GM21717 (cell line): ENCODE results near the gene CCDC134.

Source experiments
- ATAC-seq: cut with Tn5 transposase; IDR thresholded peaks from one replicate; pipeline ENCODE4 v1.9.1; 2021; ENCODE audit warnings: mild to moderate bottlenecking, moderate library complexity; ENCODE audit not compliant: unreplicated experiment

CCDC134 gene

DNA sequence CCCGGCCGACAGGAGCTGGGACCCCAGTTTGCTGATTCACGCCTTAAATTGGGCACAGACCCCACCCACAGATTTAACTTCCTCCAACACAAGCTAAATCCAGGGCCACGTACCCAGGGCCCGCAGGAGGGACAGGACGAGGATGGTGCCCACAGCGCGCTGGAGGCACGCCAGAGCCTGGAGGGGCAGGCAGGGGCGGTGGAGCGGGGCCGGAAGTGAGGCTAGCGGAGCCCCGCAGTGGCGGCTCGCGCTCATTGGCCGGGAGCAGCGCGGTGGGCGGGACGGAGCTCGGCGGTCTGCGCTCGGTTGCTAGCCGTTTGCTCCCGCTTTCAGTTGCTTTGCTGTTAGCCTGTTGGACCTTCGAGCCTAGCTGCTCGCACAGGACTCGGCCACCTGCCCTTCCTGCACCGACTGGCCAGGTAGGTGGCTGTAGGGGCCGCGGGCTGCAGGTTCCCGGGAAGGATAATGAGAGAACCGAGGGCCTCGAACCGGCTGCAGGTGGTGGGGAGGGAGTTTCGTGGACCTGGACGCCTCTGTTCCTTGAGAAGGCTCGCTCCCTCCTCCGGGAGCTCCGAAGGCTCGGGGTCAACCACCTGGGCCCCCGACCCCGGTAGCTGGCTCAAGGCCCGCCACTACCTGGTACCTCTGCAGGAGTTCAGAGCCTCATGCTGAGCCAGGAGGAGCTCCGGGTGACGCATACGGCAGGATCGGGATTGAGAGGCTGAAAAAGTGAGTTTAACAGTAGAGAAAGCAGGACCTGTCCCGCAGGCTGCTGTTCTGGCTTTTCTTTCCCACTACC lies at the start of gene CCDC134:
Gene CCDC134 (plus strand): TSS at position 332 of the 799 bp plus-strand sequence. CDS start 8,212 bp downstream, outside the sequence.
- ATAC-seq, result peak; percentile 85

- ATAC-seq, result peak; percentile 64
These were observed 48.2 kb upstream of the CCDC134 start for GRCh38 chr22:41752011-41752970.

DNA sequence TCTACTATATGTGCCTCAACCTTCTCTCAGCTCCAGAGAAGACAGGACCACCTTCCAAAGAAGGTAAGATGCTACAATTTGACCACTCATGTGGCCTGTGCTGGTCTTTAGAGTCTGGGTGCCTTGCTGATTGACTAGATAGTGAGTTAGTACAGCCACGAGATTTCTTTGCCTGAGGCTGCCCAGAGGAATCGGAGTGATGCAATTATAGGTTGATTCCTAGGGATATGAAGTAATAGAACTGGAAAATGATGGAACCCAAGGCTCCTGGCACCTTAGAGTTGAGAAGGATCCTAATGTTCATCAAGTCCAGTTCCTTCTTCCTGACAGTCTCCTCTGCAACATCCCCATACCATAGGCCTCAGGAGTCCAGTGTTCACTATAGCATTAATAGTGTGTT lies 46.5 kb upstream of the CCDC134 start:
- no peak for ATAC-seq

GRCh38 chr22:41757502-41757901 lies 43.0 kb upstream of the CCDC134 start:
- no peak for ATAC-seq

GRCh38 chr22:41758231-41758630 lies 42.2 kb upstream of the CCDC134 start:
- ATAC-seq, result no peak

GRCh38 chr22:41762980-41763779 lies 37.3 kb upstream of the CCDC134 start:
- no peak for ATAC-seq

DNA sequence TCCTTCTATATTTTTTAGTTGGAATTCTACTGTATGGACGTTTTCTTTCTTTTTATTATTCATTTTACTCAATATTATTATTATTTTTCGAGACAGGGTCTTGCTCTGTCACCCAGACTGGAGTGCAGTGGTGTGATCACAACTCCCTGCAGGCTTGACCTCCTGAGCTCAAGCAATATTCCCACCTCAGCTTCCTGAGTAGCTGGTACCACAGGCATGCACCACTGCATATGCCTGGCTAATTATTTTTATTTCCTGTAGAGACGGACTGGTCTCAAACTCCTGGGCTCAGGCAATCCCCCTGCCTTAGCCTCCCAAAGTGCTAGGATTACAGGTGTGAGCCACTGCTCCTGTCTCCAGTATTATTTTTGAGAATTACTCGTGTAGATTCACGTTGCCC lies 34.0 kb upstream of the CCDC134 start:
- no peak for ATAC-seq

DNA sequence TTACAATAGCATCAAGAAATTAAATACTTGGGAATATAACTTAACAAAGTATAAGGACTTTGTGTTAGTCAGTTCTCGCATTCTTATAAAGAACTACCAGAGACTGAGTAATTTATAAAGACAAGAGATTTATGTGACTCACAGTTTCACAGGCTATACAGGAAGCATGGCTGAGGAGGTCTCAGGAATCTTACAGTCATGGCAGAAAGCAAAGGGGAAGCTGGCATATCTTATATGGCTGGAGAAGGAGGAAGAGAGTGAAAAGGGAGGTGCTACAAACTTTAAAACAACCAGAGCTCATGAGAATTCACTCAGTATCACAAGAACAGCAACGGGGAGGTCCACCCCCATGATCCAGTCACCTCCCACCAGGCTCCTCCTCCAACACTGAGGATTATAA lies 32.0 kb upstream of the CCDC134 start:
- no peak for ATAC-seq

DNA sequence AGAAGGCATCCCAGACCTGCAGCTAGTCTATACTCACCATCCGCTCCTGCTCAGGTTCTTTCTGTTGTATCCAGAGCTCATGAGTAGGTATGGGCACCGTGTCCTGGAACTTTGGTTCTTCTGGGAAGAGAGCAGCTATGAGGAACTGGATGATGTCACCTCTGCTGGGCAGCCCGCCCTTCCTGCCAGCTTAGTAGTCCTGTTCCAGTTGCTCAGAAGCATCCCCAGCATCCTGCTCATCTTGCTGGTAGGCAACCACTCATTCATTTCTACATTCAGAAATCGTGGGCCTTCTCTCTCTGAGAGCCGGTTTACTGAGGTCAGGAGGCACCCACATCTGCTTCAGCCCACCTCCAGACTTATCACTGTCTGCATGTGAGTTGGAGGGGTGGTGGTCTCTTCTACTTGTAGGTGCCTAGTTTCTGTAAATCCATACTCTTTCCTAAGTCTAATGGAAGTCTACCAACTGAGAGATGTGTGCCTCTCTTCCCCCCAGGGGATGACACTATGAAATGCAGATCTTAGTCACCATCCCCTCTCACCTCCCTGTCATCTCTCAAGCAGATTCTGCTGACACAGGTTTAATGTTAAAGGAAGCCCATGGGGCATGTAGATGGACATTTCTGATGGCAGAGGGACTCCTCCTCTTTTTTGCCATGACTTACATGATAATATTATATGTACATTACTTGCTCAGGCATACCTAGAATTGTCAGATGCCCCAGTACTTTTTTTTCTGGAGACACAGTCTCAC lies 29.6 kb upstream of the CCDC134 start:
- no peak for ATAC-seq

- ATAC-seq, result no peak
These were observed 28.3 kb upstream of the CCDC134 start for GRCh38 chr22:41772198-41772597.

DNA sequence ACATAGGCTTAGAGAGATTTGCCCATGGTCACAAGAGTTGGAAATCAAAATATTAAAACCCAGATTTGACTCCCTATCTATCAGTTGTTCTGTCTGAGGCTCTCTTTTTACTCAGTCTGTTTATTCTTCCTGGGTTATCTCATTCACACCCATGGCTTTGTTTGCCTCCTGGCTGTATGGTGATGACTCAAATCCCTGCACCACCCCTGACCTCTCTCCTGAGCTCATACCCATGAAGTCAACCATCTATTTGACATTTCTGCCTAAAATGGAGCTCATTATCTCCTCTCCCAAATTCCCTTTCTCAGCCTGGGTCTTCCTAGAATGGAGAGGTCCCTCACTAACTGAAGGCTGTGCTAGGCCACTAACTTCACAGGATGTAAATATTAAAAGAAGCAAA lies 27.8 kb upstream of the CCDC134 start:
- ATAC-seq, result no peak

DNA sequence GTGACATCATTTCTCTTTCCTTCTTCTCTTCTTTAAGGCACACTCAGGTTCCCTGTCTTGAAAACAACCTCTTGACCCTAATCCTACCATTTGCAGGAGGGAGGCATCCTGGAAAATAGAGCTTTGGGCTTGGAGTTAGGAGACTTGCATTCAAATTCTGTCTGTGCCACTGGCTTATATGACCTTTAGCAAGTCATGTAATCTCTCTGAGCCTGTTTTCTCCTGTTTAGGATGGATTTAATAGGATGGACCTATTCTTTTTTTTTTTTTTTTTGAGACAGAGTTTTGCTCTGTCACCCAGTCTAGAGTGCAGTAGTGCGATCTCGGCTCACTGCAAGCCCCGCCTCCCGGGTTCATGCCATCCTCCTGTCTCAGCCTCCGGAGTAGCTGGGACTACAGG lies 25.1 kb upstream of the CCDC134 start:
- no peak for ATAC-seq

DNA sequence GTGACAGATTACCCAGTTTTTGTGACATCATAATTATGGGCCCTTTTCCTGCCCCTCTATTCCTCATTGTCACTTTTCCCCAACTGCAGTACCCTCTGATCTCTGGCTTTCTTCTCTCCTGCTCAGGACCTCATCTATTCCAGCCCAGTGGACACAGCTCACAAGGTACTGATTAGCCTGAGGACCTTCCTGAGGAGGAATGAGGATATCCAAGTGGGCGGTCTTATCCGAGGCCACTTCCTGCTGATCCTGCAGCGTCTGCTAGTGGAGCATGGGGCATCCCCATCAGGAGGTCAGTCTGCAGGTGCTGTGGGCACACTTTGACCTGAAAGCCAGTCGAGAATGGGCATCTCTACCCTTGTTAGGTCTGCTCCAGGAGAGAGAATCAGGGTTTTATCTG lies 24.5 kb upstream of the CCDC134 start:
- ATAC-seq, result no peak

GRCh38 chr22:41776381-41776780 lies 24.1 kb upstream of the CCDC134 start:
- no peak for ATAC-seq

GRCh38 chr22:41777749-41778425 lies 22.6 kb upstream of the CCDC134 start:
- ATAC-seq, result no peak

- ATAC-seq, result no peak
These were observed 20.5 kb upstream of the CCDC134 start for GRCh38 chr22:41779929-41780505.

DNA sequence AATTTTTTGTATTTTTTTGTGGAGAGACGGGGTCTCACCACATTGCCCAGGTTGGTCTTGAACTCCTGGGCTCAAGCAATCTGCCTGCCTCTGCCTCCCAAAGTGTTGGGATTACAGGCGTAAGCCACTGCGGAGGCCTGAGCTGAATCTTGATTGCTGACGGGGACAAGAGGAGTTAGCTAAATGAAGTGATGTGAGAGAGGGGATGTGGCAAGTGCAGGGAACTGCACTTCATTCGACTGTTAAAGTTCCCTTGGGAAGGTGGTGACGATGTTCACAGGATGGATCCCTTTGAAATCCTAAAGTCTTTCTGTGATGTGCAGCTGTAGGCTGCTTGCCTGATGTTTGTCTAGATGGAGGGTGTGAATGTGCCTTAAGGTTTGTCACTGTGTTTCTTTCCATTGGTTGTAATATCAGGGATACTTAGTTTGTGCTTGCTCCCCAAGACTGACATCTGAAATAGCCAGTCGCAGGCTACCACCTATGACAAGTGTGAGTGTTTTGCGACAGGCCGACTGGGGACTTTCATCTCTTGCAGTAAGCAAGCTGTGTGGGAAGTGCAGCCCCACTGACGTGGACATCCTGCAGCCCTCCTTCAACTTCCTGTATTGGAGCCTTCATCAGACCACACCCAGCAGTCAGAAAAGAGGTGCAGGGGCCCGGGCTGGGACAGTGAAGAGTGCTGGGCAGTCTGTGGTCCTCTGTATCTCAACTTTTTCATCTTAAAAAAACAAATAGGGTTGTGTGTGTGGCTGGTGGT lies 19.6 kb upstream of the CCDC134 start:
- peak; percentile 83 for ATAC-seq

DNA sequence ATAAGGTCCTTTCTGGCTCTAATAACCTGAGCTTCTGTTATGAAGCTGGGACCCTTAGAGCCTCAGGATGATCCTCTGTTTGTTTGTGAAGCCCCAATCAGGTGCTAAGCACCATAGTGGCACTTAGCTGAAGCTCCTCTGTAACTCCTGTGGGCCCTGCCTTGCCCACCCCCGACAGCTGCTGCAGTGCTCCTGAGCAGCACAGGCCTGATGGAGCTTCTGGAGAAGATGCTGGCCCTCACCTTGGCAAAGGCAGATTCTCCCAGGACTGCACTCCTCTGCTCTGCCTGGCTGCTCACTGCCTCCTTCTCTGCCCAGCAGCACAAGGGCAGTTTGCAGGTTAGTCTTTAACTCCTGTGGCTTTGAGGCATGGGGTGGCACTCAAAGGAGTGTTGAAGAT lies 19.0 kb upstream of the CCDC134 start:
- peak; percentile 12 for ATAC-seq

GRCh38 chr22:41782316-41782715 lies 18.2 kb upstream of the CCDC134 start:
- no peak for ATAC-seq
